NCI-H2107 treated with DMSO at 0.1 percent for 48 hours (cell line): Measurements from ENCODE around the gene ATP8A1.
A peak's percentile ranks its signal among the peaks of the same experiment; 100 is the strongest.
"Not testable (repeated sequence)": the region's sequence is repeated elsewhere in the genome, so short reads cannot be mapped to it uniquely, and the experiment has no call there.

Experiments
- DNase-seq: peaks from one replicate; lab custom pipeline; 2025; ENCODE audit not compliant: unreplicated experiment; lab: John Stamatoyannopoulos, UW

ATP8A1 gene

DNA sequence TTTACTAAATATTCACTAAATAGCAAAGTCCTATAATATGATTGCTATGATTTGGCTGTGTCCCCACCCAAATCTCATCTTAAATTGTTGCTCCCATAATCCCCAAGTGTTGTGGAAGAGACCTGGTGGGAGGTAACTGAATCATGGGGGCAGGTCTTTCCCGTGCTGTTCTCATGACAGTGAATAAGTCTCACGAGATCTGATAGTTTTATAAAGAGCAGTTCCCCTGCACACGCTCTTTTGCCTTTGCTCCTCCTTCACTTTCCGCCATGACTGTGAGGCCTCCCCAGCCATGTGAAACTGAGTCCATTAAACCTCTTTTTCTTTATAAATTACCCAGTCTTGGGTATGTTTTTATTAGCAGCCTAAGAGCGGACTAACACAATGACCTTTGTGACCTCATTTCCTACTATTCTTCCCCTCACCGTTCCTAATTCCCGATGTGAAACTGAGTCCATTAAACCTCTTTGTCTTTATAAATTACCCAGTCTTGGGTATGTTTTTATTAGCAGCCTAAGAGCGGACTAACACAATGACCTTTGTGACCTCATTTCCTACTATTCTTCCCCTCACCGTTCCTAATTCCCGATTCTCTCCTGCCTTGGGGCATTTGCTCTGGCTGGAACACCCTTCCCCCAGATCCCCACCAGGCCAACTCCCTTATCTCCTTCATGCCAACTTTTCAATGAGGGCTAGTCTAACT lies 4.2 kb downstream of the ATP8A1 start:
- DNase-seq = not testable (repeated sequence)

DNA sequence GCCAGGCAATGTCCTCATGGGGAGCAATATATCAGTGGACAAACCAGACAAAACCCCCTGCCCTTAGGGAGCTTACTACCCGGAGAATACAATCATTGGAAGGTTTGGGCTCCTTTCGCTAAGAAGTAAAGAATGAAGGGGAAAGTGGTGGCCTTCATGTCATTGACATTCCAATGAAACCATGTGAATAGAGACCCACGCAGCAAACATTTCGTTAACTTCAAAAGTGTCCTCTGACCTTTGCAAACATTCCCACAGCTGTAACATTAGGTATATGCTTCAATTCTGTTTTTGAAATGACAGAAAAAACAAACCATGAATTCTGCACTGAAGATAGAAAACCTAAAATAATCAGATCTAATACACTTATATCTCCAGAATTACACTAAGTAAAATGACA lies 7.0 kb downstream of the ATP8A1 start:
- no peak for DNase-seq

DNA sequence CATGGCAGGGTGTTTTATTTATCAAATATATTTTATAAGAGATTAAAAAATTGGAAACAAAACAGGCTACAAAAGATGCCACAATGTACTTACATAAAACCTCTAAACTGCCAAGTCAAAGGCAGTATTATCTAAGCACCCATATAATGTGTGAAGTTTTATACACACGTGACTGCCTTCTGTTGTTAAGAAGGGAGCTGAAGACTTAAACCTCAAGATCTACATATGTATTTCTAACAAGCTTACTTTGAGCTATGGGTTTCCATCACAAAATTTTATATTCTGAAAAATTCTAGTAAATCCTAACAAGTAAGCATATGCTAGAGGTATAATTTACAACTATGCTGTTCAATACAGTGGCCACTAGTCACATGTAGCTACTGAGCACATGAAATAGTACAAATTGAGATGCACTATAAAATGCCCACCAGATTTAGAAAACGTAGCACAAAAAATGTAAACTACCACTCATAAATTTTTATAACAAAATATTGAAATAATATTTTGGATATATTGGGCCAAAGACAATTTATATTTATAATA lies 9.8 kb downstream of the ATP8A1 start:
- no peak for DNase-seq

DNA sequence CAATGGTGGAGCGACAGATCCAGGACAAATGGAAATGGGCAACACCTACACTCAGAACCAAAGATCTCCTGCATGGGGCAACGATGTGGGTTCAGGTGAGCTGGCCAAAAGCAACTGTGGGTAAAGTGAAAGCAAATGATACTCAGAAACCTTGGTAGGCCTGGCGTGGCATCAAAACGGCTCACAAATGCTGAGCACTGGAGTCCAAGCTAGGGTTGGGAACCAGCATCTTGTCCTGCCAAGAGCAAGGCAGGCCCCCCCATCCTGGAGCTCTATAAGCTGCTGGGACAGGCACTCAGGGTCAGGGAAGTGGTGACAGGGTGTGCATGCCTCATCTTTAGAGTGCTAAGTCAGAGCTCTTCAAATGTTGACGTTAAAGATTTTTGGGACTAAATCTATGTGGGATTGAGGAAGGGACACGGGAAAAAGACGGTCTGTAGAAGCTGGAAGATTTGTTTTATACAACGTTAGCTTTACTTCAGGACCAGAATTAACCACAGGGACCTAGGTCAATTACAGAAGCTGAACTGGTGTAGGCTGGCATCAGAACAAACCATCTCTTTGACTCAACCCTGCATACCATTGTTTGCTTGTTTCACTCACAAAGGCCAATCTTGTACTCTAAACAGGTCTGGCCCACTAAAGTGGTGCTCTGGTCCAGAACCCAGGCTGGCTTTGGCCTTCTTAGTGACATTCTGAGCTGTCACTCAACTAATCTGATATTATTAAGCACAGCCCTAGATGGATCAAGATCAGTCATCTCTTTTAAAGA lies 10.7 kb downstream of the ATP8A1 start:
- no peak for DNase-seq

DNA sequence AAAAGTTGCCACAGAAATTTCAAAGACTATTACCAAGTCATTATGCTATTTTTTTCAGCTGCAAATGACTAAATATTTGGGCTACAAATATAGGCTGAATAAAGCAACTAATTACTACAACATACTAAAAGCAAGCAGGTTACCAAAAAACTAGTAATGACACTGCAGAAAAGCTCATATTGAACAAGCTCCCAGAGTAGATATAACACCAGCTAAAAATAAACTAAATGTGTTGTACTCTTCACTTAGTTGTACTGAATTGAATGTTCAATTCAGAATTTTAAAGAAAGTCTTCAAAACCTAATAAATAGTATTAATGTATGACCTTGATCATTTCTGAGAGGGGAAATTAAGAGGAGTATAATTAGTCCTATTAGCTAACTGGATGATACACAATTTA lies 12.0 kb downstream of the ATP8A1 start:
- no peak for DNase-seq

DNA sequence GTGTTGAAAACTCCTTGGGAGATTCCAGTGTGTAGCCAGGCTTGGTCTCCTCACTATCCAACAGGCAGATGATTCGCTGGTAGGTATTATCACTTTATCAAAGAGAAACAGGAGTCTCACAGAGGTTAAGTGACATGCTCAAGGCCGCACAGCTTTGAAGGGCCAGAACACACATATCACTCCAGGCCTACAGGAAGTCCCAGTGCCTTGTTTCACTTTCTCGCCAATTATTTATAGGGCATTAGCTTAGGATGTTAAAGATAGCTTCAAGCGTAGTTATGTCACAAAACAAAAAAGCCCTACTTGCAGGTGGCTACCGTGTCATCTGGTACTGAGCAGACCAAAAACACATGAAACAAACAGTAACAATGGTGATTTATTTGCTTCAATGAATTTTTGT lies 13.2 kb downstream of the ATP8A1 start:
- no peak for DNase-seq

DNA sequence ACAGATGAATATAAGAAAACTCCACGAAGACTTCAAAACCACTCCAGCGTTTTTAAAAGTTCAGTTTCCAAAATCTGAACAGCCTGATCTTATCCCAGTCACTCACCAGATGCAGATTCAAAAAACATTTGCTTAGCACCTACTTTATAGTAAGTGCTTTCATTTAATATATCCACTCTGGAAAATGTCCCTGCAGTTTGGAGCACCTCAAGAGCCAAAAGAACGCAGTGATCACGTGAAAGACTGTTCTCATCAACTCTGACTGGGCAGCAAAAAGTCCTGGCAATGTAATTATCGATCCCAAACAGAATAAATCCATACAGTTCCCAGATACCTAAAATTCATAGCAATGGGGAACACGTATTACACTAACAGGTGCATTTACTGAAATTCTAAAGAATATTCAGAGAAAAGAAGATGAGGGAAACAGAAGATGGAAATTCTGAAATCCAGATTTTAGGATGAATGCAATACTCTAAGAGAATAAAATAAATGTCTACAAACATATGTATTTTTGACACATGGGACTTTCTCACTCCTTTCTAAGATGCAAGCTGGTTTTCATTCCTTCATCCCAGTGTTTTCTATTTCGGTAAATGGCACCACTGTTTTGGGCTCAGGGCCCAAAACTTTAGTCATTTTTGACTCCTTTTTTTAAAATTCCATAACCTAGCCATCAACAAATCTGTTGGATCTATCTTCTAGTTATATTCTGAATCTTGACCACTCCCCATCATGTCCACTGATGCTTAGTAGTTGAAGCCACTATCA lies 13.9 kb downstream of the ATP8A1 start:
- DNase-seq = no peak

DNA sequence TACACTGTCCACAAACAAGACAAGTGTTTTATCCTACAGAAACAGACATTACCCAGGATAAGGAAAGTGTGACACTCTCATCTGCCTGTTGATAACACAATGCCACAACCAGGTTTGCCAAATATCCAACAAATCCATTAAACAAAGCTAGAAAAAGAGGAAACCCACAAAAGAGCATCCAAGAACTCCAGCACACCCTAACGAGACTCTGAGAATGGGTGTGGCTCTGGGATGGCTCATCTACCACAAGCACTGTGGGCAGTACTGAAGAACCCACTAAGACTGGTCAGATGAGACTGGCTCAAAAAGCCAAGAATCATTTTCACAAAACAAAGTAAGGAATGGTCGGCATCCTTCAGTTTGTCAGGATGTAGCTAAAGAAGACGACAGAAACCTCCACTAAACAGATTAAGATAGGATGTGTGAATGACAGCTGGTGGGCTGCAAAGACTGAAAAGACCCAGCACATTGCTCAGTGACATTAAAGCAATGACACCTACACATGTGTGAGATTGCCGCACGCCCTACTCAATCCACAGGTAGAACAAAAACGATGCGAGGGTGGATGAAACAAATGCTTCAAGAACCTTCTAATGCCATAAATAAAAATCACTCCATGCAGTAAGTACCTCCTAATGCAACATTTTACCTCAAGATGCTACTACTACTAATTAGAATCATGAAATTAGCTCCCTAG lies 14.7 kb downstream of the ATP8A1 start:
- DNase-seq = no peak

DNA sequence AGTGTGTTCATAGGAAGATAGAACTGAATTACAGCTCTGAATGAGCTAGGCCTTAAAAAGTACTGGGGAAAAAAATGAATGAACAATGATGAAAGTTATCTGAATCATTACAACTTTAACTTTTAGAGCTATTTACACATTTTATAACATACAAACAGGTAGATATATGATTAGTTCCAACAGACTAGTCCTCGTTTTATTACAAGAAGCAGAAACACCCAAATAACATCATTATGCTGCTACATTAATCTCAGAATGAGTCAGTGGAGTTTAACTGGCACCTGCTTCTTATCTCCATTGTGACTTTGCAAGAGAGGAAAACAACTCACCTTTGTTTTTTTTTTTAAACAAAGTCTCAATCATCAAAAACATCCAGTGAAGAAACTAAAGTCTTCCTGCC lies 15.2 kb downstream of the ATP8A1 start:
- DNase-seq = no peak

DNA sequence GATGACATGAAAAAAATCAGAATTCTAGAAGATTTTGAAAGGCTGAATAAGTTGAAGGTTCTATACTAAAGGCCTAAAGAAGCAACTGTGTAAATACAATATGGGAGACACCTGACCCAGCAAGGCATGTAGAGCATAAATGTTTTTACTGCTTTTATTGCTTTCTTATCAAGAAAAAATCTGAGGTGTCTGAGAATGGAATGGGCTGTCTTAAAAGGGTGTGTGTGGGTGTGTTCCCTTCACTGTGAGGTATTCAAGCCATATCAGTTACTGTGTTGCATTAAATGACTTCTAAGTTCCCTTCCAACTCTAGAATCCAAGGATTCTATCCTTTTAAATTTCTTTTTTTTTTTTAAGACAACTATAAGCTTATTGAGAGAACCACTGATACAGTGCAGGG lies 15.7 kb downstream of the ATP8A1 start:
- DNase-seq = no peak

DNA sequence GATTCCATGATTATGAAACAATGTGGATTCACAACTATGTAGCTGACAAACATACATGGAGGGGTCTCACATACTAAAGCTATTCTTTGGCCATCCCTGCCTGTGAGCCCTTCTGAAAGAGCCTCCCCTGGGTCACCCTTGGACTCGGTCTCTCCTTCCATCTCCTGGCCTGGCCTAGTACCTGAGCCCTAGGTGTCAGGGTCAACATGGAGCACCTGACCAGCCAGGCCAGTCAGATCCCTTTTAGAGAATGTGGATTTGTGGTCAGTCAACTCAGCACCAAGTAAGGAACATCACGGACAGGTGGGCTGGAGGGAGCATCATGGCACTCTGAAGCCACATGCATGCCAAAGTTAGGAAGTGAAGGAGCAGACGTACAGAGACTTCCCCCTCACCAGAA lies 16.3 kb downstream of the ATP8A1 start:
- no peak for DNase-seq

DNA sequence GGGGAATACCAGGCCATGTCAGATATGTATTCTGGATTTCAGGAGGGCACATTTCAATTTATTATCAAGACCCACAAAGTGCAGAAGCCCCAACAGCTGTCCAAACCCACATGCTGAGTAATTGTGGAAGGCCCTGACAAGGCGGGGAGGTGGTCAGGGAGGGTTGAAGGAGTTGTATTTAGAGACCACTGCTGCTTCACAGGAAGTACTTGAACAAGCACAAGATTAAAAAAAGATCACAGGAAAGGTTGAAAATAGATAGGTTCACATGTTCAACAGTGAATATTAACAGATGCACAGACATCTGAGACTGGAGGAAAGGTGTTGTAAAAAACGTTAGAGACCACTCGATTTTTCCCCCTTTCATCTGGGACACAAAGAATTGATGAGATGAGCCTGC lies 17.9 kb downstream of the ATP8A1 start:
- DNase-seq = no peak

DNA sequence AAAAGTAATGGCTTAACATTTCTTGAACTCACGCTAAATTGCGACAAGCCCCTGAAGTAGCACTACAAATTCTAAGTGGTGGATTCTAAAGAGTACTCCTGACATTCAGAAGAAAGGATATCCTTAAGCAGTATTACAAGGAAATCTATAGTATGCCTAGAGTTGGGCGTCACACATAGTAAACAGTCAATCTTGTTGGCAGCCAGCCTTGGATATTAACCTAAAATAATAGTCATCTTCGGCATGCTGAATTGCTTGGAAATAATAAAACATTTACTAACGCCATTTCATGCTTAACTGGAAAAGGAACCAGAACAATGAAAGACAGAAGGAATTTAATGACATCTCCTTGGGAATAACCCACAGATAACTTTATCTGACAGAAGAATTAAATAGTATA lies 18.6 kb downstream of the ATP8A1 start:
- DNase-seq = no peak

DNA sequence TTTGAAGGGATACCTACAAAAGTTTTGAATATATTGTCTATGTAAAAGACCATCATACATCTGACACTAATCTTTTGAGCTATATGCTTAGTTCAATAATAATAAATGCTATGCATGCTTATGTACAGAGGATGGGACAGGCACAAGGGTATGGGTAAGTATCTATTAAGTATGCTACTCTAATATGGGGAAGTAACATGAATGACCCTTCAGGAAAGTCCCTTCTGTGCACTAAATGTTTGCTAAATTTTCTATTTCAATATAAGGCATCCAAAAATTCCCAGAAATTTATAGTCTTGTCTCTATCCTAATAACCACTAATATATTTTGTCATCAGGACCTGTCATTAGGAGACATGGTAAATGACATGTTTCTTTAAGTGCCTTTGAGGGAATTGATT lies 19.0 kb downstream of the ATP8A1 start:
- DNase-seq = no peak

DNA sequence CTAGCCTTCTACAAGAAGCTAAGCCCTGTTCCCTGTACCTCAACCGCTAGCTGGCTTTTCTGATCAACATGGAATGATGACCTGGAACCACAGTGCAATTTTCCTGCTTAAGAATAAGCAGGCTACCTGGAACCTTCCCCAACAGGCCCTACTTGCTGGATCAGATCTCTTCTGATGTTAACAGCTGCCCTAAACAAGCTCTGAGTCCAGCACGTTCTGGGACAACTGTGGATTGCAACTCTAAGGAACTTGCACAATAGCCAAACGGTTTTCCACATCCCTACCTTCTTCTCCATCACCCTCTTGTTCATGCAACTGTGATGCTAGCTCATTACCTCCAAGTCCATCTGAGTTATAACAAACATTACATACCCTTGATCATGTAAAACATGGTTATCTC lies 19.8 kb downstream of the ATP8A1 start:
- DNase-seq = no peak

DNA sequence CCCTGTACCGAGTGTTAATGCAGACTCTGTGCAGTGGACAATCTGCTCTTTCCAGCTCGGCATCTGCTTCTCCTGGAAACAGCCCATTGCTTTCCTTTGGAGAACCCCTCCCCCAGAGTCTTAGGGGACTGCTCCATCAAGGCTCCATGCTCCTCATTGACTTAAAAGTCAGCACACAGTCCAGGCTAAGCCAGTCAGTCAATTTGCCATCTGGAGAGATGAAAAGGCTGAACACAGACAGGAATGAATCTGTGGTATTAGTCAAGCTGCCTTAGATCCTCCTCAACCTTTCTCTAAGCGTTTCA lies 20.3 kb downstream of the ATP8A1 start:
- DNase-seq = peak; percentile 87

DNA sequence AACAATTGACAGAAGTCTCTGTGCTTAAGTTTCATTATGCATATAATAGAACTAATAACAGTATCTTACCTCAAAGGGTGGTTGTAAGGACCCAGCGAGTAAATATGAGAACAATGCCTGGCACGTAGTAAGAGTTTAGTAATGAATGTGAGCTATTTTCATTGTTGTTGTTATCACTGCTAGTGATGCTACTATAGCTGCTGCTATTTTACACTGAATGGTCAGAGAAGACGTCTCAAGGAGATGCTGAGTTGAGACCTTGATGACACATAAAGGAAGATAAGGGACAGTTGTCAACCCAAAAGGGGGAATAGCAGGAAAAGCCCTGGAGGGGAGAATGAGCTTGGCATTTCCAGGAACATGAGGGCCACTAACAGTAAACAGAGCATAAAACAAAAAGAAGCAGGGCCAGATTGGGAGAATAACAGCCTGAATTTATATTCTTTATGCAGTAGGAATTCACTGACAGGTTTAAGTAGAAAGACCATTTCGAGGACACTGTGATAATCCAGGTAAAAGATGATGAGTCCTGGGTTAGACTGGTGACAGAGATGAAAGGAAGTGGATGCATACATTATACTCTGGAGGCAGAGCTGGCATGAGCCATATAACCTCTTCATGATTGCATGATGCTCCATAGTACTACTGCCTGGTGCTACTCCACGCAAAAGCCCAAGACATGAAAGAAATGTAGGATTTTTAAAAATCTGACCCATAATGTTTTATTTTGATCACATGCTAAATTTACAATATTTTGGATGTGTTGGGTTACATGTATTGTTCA lies 23.1 kb downstream of the ATP8A1 start:
- DNase-seq = no peak

DNA sequence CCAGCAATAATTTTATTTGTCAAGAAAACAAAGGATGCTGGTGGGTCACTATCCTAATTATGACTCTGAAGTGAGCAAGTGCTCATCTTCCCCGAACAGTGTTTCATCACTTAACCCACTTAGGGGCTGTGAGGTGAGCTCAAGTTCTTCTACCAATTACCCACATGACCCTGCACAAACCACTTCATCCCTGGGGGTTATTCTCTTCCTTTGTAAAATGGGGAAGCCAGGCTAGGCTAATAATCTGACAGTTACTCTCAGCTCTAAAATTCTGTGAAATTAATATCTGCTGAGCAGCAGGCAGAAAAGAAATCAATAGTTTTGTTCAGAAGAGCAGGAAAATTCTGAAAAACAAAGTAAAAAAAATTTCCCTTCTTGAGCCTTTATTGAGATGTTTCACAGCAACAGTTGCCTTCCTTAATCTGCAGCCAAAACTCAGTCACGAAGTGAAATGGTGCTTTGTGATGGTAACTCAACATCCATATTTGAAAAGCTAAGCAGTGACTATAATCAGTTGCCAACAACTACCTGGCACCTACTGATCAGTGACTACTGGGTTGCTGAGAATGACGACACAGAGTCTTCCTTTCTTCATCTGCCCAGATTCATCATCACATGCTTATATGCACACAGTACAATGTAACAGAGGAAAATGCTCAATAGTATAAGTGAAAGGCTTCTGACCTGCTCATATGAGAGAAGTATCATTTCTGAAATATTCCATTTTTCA lies 24.1 kb downstream of the ATP8A1 start:
- no peak for DNase-seq

DNA sequence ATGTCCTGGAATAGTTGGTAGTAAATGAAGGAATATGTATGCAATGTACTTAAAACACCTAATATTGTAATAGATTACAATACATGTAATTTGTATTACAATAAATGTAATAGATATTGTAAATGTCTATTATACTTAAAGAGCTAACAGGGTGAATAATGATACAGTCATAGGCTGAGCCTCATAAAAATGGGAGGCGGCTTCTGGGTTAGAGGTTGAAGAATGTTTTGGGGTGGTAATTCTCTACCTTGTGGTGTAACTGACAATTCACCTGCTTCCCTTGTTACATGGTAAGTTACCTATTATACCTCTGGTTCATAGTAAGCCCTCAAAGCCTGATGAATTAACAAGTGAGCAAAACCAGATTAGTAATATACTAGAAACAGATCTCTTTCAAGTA lies 26.0 kb downstream of the ATP8A1 start:
- DNase-seq = no peak

DNA sequence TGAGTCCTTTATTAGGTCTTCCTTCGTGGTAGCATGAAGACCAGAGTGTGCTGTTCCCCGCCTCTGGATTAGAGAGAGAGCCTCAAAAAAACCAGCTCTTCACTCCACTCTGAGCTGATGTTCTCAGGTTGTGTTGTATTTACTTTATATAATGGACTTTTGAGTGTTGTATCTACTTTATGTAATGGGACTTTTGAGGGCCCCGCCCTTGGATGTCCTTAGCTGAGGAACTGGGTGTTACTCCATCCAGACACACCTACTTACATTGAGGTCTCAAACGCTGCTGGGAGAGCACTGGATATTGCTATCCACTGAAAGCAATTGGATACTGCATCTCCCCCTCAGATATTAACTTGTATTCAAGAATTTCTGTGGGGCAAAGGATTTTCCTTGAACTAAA lies 28.2 kb downstream of the ATP8A1 start:
- no peak for DNase-seq
